Stimulated activated CD8-positive, alpha-beta memory T cell treated with anti-CD3 and anti-CD28 coated beads, Interleukin-7, amount 100 ng/mL, for 24 hours (primary cell): Measurements from ENCODE around the gene ANGPTL8.

Source experiments
- DNase-seq: peaks from one replicate; pipeline ENCODE4 v3.0.0-alpha.2; 2020; ENCODE audit warnings: low read depth

ANGPTL8 gene

DNA sequence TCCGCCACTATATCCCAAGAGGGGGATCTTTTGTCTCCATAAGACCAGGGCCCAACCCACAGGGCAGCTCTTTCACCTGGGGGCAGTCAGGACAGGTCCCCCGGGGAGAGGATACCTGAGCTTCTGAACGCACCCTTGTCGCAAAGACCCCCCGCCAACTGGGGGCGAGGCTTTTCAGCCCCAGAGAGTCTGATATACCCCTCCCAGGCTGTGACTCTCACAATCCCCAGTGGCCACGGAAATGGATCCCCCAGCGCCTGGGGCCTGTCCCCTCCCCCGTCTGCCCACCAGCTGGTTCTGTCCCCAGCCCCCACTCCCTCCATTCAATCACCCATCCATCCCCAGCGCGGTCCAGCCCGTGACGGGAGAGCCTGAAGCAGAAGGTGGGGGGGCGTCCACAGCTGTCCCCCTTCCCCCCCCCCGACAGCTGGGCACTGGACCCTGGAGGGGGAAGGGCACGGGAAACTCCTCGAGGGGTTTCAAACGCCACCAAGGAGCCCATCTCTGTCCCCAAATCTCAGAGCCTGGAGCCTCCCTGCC is 22.1 kb downstream of the ANGPTL8 start:
- no peak for DNase-seq

GRCh38 chr19:11261971-11262839 is 22.8 kb downstream of the ANGPTL8 start, which contains the start of gene DOCK6:
TSS of gene DOCK6 (minus strand) at chr19:11262524. CDS start at chr19:11262440, 84 bp downstream.
- no peak for DNase-seq

- DNase-seq = no peak
Observed at GRCh38 chr19:11263726-11264125, 24.3 kb downstream of the ANGPTL8 start.

DNA sequence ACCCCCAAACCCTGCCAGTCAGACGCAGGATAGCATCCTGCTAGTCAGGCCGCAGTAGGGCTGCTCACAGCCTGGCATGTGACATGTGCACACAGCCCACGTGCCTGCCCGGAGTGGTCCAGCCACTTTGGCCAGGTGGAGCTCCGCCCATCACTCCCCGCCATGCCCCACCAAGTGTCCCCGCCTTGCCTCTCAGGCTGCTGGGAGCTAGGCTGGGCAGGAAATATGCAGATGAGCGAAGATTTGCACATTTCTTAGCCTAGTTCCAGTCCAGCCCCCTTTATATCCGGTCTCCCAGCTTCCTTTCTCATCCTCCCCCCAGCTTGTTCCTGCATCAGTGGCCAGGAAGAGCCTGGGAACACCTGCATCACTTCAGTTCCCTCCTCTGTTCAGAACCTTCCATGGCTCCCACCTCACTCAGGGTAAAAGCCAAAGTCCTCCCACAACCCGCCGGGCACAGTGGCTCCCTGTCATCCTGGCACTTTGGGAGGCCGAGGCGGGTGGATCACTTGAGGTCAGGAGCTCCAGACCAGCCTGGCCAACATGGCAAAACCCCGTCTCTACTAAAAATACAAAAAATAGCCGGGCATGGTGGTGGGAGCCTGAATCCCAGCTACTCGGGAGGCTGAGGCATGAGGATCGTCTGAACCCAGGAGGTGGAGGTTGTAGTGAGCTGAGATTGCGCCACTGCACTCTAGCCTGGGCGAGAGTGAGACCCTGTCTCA is 25.2 kb downstream of the ANGPTL8 start:
- DNase-seq = no peak

DNA sequence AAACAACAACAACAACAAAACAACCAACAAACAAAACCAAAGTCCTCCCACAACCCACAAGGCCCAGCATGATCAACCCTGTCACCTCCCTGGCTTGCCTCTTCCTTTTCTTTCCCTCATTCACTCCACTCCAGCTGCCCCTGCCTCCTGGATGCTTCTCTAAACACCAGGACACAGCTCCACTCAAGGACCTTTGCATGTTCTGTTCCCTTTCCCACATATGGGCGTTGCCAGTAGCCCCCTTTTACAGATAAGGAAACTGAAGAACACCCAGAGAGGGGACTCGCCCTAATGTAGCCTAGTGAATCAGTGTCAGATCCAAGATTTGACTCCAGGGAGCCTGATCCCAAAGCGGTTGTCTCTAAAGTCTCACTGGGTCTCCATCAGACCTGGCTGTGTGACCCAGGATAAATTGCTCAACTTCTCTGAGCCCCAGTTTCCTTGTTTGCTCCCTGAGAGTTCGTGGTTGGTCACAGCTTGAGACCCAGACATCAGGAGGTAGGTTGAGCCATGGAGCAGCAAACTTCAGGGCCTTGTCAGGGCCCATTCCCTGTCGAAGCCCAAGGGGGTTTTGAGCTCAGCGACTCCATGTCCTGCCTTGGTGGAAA is 25.9 kb downstream of the ANGPTL8 start:
- DNase-seq = no peak

GRCh38 chr19:11265785-11266236 is 26.4 kb downstream of the ANGPTL8 start:
- DNase-seq = no peak

GRCh38 chr19:11267316-11268085 is 28.1 kb downstream of the ANGPTL8 start:
- DNase-seq = no peak

DNA sequence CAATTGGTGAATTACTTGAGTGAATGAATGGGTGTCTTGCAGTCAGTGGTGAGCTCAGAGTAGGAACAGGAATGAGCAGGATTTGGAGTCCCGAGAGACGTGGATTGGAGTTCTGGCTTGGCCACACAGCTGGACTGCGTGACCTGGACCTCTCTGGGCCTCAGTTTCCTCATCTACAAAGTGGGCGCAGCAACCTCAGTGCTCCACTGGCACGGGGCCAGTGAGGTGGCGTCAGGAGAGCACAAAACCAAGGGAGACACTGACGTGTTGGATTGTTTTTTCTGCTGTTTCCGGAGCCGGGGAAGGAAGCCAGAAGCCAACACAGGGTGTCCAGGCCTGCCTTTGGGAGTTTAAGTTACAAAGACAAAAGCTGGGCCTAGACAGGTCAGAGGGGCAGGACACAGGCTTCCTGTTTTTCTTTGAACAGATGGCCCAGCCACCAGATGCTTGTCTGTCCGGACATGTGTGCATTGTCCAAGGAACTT is 29.4 kb downstream of the ANGPTL8 start:
- no peak for DNase-seq

GRCh38 chr19:11269408-11269807 is 30.0 kb downstream of the ANGPTL8 start:
- DNase-seq = no peak

DNA sequence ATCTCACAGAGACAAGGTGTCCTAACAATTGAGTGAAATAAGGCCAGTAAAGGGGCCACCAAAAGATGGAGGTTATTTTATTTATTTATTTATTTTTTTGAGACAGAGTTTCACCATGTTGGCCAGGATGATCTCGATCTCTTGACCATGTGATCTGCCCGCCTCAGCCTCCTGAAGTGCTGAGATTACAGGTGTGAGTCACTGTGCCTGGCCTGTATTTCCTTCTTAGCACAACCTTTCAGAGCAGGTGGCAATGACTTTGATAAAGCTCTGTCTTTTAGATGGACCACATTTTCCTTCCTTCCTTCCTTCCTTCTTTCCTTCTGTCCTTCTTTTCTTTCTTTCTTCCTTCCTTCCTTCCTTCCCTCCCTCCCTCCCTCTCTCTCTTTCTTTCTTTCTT is 33.9 kb downstream of the ANGPTL8 start:
- DNase-seq = no peak

- DNase-seq = no peak
Observed at GRCh38 chr19:11273989-11274388, 34.6 kb downstream of the ANGPTL8 start.

DNA sequence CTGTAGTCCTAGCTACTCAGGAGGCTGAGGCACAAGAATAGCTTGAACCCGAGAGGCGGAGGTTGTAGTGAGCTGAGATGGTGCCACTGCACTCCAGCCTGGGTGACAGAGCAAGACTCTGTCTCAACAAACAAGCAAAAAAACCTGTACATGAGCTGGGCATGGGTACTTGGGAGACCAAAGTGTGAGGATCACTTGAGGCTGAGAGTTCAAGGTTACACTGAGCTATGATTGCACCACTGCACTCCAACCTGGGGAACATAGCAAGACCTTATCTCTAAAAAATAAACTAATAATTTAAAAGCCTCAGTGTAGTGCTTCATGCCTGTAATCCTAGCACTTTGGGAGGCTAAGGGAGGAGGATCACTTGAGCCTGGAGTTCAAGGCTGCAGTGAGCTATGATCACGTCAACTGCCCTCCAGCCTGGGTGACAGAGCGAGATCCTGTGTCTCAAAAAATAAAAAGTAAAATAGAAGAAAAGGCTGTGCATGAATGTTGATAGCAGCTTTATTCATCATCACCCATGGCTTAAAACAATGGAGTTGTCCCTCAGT is 35.2 kb downstream of the ANGPTL8 start:
- DNase-seq = no peak

GRCh38 chr19:11278670-11279069 is 39.3 kb downstream of the ANGPTL8 start:
- no peak for DNase-seq

GRCh38 chr19:11279505-11280236 is 40.3 kb downstream of the ANGPTL8 start:
- no peak for DNase-seq

- no peak for DNase-seq
Observed at GRCh38 chr19:11281356-11282049, 42.1 kb downstream of the ANGPTL8 start.

DNA sequence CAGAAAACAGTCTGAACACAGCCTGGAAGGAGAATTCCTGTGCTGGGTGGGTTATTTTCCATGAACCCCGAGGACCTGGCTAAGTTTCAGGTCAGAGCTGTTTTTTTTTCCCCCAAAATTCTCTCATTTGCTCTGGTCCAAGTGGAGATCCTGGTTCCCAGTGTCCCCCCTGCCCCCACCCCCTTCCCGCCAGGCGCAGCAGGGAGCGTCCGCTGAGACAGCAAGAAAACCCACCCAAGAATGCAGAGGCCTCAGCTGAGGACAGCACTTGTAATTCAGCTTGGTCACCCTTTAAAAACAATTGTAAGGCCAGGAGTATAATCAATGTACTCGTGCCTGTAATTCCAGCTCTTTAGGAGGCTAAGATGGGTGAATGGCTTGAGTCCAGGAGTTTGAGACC is 45.1 kb downstream of the ANGPTL8 start:
- DNase-seq = no peak

- no peak for DNase-seq
Observed at GRCh38 chr19:11286312-11286974, 47.0 kb downstream of the ANGPTL8 start.

- DNase-seq = no peak
Observed at GRCh38 chr19:11288349-11288748, 48.9 kb downstream of the ANGPTL8 start.

- DNase-seq = no peak
Observed at GRCh38 chr19:11290256-11290655, 50.8 kb downstream of the ANGPTL8 start.
